Activated CD4-positive, alpha-beta T cell treated with anti-CD3 and anti-CD28 coated beads for 4 hours (primary cell): Measurements from ENCODE around the gene HOXB8.

Source experiments
- DNase-seq, 2 donors: peaks; one replicate each; pipeline ENCODE4 v3.0.0-alpha.2; 2020

Gene HOXB8

DNA sequence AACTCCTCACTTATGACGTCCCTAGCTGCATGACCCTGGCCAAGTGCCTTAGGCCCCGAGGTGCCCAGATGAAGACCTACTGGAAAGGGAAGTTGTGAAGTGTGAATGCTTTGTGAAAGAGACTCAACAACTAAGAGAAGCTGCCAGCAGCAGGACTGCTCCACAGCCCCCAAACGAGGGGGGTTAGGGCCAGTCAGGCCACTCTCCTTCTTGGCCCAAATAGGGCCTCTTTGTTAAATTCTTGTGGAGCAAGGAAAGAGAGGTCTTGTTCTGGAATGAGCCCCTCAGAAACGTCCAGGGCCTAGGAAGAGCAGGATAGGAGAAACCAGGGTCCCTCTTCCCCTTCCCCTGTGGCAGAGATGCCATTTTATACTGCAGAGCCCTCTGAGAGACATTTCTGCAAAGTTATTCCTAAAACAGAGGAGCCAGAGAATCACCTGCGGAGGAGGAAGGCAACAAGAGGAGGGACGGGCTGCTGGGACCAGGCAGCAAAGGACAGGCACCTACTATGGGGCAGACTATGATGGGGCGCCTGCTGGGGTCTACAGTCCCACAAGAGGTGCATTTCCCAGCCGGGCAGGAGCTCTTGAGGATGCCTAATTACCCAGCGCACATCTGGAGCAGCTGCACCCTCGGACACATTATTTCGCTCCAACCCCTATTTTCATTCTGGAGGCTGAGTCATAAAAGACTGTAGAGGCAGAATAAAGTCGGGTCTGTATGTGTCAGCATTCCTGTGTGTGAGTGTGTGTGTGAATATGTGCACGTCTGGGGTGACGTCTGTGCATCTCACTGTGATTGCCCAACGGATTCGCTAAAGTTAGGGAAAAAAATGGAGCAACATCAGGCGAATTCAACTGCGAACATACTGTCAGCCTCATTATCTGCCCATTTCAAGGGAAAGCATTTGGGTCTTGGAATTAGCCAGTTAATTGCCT, 22.5 kb upstream of the HOXB8 start:
- DNase-seq, result no peak

DNA sequence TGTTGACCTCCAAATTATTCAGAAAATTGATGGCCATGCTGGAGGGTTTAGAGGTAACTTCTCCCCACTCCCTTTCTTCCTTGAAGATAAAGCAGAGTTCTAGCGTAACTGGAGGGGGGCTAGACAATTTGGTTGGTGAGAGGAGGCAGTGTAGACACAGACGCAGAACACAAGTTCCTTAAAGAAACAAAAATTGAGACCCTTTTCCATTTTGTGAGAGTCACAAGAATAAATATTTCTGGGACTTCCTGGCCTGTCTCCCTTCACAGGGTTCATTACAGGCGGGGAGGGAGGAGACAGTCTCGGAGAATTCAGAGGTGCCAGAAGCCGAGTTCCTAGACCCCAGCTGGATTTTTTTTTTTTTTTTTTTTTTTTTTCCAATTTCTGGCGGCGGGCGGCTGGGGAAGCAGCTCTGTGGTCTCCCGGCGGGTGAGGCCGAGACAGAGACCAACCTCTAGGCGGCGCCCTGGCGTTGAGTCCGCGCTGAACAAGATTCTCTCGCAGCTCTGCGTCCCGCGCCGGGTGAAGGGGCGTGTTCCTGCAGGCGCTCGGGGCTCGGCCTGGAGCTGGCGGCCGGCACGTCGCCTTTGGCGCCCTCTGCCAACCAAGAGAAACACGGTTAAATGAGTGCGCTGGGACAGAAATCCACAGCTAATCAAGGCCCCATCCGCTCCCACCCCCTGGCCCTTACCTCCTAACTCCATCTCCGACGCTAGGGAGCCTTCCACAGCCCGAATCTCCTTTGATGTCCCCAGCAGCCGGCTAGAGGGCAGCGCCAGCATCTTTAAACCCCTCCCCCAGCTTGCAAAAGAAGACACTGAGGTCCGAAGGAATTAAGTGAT, 21.3 kb upstream of the HOXB8 start:
- peak; percentile 57 to 69 for DNase-seq

DNA sequence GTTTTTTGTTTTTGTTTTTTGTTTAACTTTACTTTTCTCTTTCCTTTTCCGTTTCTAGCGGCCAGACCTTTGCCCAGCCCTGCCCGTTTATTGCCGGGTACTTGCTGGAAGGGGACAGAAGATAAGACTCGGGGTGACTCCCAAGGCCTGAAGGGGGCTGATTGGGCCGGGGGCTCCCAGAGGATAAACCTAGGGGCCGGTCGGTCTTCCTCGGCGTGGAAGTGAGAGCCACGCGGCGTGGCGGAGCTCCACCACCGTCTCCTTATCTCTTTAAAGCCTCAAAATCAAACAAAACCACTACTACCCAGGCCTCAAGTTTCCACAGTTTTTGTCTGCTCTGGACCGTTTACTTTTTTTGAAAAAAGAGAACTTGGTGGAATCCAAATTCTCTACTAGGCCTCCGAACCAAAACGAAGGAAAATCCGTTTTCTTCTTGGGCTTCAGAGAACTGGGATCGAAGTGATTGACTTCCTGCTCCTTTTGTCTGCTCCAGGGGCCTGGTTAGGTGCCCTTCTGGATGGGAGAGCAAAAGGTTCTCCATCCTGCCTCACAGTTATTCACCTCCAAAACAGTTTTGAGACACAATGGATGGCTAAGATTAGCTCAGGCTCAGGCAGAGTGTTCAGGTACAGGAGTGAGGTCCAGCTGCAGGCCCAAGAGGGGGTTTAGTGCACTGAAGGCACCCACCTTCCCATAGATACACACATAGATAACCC, 19.6 kb upstream of the HOXB8 start:
- DNase-seq, result no peak

DNA sequence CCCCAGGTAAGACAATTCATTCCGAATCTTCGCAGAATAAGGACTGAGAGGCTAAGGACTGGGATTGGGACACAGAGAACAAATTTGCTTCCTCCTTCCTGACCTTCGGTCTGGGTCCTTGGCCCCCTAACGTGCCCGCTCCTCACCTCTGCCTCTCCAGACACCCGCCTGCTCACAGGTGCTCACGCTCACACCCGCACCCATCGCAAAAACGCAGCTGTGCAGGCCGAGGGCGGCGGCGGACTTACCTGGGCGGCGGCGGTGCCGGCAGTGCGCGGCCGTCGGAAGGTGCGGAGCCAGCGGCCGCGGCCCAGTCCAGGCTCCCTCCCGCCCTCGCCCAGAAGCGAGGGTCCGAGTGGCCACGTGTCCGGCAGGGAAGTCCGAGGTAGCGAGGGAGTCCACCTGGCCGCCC, 18.2 kb upstream of the HOXB8 start:
- DNase-seq, result no peak

DNA sequence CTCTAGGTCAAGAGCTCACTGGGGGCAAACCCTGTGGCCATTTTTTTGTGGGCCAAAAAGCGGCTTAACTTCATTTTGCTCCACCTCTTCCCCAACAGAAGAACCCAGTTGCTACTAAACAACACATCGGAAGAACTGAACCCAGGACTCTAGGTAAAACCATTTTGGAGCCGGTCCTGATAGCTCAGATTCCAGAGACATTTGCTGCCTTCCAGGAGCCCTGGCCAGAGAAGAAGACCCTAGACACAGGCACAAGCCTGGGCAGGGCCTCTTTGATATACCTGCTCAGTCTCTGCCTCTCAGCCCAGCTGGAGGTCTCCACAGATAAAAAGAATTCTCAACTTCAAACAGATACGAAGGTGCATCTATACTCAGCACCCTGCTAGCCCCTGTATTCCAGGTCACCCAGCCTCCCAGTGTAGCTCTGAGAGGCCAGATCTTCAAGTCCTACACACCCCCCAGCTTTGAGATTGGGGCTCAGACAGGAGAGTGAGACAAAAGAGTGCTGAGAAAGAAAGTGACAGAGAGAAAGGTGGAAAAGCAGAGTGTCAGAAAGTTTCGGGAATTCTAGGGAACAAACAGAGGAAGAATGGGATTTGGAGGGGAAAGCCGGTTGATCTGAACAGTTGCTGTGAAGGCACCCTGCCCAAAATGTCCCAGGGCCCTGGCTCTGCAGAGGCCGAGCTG, 17.6 kb upstream of the HOXB8 start:
- no peak for DNase-seq

DNA sequence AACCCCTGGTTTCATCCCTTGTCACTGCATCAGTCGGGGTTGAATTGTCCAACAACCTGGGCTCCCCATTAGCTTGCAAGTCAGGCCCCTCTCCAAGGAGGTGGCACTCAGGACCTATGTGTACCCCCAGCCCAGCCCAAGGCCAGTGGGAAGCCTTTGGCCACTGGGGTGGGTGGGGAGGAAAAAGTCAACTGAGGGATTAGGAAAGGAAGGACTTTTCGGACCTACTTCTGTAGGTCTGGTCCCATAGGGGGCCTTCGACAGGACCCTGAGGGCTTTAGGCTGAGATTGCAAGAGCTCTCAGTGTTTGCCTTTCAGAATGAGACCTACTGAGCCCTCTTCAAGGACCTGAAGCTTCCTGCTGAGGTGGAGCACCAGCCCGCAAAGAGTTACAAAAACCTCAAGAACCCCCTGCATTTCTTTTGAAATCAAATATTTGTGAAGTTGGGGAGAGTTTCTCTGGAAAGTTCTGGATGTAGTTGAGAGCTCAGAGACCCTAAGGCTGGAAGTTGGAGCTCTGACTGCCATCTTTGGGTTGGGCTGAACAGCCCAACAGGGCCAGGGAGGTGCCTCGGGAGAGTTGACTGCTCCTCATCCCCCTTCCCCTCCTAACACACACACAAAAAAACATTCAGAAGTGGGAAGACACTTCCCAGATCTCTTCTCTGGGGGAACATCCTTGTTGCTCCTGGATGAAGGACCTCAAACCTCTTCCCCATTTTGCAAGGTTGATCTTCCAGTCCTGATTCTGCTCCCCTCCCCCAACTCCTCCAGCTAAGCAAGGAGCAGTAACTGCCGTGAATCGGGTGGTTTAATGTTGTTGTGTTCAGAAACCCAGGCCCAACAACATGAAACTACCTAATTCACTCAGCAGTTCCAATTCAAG, 16.8 kb upstream of the HOXB8 start:
- no peak for DNase-seq

DNA sequence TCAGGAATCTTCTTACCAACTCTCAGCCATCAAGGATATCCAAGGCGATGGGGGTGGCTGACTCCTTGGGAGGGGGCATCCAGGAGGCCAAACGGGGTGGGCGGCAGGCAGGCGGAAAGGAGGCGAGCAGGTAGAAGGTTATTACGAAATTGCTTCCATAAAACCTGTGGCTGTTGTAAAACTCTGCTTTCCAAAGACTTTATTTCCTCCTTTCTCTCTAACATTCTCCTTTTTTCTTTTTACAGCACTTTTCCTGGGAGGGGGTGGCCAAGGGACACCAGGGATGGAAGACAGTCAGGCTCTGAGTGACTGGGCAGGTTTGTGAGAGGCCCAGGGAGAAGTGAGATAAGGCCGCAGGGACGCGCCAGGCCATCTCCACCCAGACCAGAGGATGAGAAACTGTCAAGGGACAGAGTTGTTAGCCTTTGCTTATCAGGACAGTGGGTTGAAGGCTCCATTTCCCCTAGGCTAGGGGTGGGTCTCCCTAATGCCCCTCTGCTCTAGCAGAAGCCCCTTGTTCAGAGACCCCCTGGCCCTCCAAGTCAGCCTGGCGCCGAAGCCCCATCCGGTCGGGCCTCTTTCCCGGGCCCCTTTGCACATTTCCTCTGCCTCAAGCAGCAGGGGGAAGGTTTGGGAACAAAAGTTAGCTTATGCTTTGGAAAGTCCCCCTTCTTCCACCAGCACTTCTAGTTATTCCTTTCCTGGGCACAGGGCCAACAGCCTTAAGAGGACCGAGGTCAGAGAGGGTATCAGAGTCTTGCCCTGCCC, 16.0 kb upstream of the HOXB8 start:
- no peak for DNase-seq

DNA sequence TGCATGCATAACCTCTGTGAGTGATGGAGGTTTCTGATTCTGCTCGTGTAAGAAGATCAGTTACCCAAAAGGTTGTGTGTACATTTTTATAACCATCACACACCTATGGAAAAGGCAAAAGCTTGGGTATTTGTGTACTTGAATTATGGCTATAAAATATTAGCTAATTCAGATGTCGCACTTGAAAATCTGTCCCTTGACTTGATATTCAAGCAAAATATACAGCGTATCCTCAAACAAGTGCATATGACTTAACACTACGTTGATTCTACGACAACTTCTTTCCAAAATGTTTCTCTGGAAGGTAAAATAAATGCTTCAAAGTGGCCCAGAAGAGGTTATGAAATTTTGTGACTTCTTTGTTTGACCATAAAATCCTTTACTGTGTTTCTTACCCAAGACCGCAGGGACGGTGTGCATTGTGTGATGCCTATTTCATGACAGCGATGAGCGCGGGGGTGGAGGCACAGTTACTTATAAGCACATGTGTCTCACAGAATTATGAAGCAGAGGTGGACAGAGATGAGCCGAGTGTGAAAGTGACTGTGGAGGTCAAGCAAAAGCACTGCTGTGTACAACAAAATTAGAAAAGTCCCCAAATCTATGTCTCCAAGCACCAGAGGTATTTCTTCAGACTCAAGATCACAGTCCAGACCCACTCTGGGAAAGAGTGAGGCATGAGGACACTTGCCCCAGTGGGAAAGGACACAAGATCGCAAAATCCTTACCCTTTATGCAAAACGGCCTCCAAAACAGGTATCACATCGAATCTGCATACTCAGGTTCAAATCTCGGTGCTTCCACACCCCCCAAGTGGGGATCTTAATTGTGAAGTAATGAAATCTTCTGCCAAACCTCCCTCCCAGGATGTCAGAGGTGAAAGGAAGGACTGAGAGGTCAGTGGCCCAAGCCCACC, 15.2 kb upstream of the HOXB8 start:
- no peak for DNase-seq

GRCh38 chr17:48629411-48629759, 14.3 kb upstream of the HOXB8 start:
- no peak for DNase-seq

DNA sequence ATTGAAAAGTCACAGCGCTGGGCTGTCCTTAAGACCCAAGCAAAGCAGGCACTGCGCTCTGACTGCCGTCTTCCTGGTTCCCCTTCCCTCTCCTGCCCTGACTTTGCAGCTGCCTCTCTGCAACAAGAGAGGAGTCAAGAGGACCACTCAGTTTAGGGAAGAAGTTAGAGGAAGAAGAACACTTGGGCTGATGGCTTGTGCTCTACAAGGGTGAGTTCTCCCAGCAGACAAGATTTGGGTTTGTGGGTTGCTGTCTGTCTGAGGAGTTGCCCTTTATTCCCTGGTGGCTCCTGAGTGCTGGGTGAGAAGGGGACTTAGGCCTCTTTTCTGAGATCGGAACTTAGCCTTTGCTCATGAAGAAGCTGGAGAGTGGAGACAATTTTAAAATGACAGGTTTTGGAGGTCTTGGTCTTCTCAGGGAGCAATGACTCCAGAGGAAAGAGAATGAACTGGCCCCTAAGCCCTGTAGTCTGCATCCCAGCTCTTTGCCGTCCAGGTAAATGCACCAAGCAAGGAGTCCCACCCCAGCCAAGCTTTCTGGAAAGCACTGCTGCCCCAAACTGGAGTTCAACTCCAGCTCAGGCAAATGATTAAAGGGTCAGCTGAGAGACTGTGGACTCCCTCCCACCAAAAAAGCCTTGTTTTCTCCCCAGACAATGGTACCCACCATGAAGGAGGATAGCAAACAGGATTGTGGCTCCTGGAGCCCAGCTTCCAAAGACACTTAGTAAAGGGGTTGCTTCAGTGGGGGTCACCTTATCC, 13.7 kb upstream of the HOXB8 start:
- no peak for DNase-seq

DNA sequence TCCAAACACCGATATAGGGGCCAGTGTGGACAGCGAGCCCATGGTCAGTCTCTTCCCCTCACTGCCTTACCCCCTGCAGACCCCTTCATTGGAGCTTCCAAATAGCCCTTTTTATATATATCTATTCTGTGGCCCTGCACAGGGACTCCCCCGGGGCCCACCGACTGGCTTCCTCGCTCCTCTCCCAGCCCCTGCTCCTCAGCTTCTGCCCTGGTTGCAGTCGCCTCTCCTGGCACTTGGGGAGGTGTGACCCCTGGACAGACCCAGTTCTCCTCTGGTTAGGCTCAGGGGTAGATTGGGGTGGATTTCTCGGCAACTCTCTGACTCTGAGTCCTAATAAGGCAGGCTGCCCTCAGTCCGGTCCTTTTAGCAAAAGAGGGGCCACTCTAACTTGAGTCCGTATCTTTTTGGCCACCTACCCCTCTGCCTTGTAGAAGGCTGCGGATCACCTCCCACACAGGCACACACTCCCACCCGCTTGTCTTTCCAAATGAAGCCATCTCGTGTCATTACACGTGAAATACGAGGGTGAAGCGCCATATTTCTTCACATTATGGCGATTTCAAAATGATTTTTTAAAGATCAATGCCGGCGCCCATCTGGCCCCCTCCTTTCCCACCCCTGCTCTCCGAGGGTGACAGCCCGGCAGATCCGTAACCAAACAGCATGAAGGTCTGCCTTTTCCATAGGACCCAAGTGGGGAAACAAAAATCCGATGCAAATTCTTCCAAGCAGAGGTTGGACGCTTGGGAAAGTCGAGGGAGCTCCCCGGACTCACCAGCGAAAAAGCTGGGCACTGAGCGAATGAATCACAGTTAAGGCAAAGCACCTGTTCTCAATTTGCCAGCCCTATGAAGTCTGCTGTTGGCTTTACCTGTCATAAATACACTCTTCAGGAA, 12.8 kb upstream of the HOXB8 start:
- no peak for DNase-seq

GRCh38 chr17:48627118-48627597, 12.1 kb upstream of the HOXB8 start:
- DNase-seq, result no peak

GRCh38 chr17:48626245-48627117, 11.4 kb upstream of the HOXB8 start, which contains the start of gene HOXB9:
Gene HOXB9, minus strand, starts transcription at chr17:48626358. Its CDS starts 89 bp downstream, at chr17:48626269.
- DNase-seq, result peak; percentile 66 to 74

DNA sequence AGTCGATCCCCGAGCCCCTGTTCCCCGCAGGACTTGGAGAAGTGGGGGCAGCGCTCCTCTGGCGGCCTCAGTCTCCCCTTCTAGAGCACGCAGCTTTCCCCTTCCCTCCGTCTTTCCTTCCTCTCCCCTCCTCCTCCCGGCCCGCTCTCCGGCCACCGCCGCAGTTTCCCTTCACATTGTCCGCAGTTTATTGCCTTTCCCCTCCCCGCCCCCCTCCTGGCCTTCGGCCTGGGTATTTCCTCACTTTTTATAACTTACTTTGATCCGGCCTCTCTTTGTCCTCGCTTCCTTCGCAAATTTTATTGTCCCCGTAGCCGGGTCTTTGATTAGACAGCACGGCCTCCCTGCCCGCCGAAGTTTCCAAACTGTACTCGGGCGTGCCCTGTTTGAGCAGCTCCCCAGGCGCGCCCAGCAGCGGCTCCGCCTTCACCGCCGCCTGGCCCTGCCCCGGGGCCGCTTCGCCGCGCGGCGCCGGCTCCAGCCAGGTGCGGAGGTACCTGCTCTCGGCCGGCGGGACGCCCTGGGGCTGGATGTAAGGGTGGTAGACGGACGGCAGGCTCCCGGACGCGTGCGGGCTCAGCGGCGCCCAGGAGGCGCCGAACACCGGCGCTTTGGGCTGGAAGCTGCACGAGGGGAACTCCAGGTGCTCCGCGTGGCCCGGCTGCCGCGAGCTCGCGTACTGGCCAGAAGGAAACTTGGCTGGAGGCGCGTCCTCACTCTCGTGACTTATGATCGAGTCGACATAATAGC, 10.6 kb upstream of the HOXB8 start:
- peak in 1 of 2 donors; percentile 49 for DNase-seq
